Measurements from ENCODE around the gene ZFPL1. TPM values are rescaled to one million over a fixed set of nuclear protein-coding genes. Genes with fewer than 3 reads are reported as not detected.
"Not testable (repeated sequence)": the region's sequence is repeated elsewhere in the genome, so short reads cannot be mapped to it uniquely, and the experiment has no call there.

The ZFPL1 gene
- total RNA-seq, 1 donor from 2014 or later: 25.5 TPM

DNA sequence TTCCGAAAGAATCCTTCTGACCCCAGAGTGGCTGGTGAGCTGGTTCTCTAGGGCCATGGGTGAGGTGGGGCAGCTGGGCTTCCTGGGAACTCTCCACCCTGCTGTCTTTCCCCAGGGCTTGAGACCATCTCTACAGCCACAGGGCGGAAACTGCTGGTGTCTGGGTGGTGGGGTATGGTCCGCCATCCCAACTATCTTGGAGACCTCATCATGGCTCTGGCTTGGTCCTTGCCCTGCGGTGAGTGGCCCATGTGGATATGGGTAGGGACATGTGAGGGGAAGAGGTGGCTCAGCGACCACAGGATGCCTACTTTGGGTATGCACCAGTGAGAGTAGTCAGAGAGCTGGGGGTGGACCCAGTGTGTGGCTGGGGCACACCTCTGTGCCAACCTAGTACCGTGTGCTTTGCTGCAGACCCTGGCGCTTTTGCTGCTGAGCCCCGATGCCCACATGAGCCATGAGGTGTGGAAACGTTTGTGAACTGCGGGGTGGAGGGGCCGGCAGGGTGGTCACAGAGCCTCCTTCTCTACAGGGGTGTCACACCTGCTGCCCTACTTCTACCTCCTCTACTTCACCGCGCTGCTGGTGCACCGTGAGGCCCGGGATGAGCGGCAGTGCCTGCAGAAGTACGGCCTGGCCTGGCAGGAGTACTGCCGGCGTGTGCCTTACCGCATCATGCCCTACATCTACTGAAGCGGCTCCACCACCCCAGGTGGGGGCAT, 31.5 kb downstream of the ZFPL1 start:
- DNase-seq: no peak

GRCh38 chr11:65116370-65117205, 32.6 kb downstream of the ZFPL1 start:
- no peak for DNase-seq

GRCh38 chr11:65117206-65118096, 33.4 kb downstream of the ZFPL1 start, which contains the start of gene ZNHIT2:
Gene ZNHIT2 (minus strand): TSS chr11:65117701. CDS start chr11:65117653, 48 bp downstream.
- peak; percentile 100 for DNase-seq

- DNase-seq: no peak
Measured at GRCh38 chr11:65118097-65118837, 34.2 kb downstream of the ZFPL1 start.

- DNase-seq: not testable (repeated sequence)
Measured at GRCh38 chr11:65118891-65119669, 35.1 kb downstream of the ZFPL1 start.

- no peak for DNase-seq
Measured at GRCh38 chr11:65119670-65119995, 35.6 kb downstream of the ZFPL1 start.

DNA sequence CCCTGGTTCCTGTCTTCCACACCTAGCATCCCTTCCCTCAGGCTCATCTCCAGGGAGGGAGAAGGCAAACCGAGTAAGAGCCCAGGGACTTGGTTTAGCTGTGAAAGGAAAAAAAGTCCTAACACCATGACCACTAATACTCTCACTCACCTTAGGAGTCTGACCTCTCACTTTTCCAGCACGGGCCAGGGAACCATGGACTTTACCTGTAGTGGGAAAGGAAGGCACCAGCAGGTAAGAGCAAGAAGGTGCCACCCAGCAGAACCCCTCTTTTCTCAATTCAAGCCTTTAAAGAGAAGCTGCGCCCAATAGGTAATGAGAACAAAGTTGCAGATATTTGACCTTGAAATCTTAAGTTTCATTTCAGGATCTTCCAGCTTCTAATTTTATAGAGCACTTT, 36.8 kb downstream of the ZFPL1 start:
- DNase-seq: no peak

- no peak for DNase-seq
Measured at GRCh38 chr11:65121447-65121864, 37.4 kb downstream of the ZFPL1 start.

- DNase-seq: peak; percentile 99
Measured at GRCh38 chr11:65121865-65122696, 38.1 kb downstream of the ZFPL1 start, which contains the start of the genes FAU and MRPL49. Gene FAU (minus strand): TSS chr11:65122134. CDS start chr11:65121813, 321 bp downstream. Gene MRPL49 (plus strand): TSS chr11:65122321. CDS start chr11:65122347, 26 bp downstream.

DNA sequence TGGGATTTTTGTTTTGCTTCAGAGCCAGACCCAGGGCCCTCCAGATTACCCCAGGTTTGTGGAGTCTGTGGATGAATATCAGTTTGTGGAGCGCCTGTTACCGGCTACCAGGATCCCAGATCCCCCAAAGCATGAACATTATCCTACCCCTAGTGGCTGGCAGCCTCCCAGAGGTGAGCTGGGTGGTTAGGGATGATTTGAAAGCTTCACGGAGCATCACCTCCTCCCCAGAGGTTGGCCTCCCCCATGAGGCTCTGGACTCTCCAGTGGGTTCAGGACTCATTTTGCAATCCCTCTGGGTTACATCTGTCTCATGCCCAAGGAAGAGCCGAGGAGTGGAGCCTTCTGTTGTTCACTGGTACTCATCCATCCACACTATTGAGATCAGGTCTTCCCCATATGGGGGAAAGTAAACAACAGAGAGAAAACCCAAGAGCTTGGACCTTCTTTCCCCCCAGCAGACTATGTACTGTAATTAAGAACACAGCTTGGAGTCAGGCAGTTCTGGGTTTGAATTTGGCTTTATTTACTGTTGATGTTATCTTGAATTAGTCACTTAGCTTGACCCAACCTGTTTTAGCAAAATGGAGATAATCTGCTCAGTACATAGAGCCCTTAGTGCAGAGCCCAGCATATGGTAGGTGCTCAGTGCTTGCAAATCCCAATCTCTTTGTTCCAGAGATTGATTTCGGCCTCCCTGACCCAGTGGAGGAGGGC, 40.6 kb downstream of the ZFPL1 start:
- no peak for DNase-seq

- no peak for DNase-seq
Measured at GRCh38 chr11:65125197-65126056, 41.4 kb downstream of the ZFPL1 start.

GRCh38 chr11:65126624-65127274, 42.7 kb downstream of the ZFPL1 start:
- DNase-seq: no peak

GRCh38 chr11:65127473-65128181, 43.6 kb downstream of the ZFPL1 start:
- DNase-seq: no peak

GRCh38 chr11:65128182-65129145, 44.4 kb downstream of the ZFPL1 start:
- DNase-seq: no peak

GRCh38 chr11:65129649-65130441, 45.8 kb downstream of the ZFPL1 start:
- DNase-seq: no peak

Measured in tongue (tissue), 2 donors.